Measurements from ENCODE around the gene DNMT3B.

DNMT3B gene

GRCh38 chr20:32753731-32754130 lies 8.5 kb upstream of the DNMT3B start:
- H3K4me3 ChIP-seq (replicated peaks; ENCODE audit: insufficient read depth, low read length): no peak overlapping the region
- no peaks in the 10 kb centered on the region for H3K27me3 ChIP-seq (ENCODE audit: insufficient read depth, poor library complexity, severe bottlenecking)
- TF ChIP-seq GABPA (IDR thresholded peaks at IDR 0.05; ENCODE audit: low read depth) (no peak), REST (IDR thresholded peaks at IDR 0.05; ENCODE audit: insufficient replicate concordance, low read depth) (no peak), SPI1 (IDR thresholded peaks at IDR 0.05; ENCODE audit: borderline replicate concordance, low read depth) (no peak), POLR2AphosphoS5 (IDR thresholded peaks at IDR 0.05; ENCODE audit: low read depth) (no peak), CTCF (IDR thresholded peaks at IDR 0.05; ENCODE audit: insufficient read depth, low read length) (no peak)
- no peak for DNase-seq (ENCODE audit: low read depth in 1 of 2, low spot score in 1 of 2)
- H3K27ac ChIP-seq (replicated peaks): no peak overlapping the region

GRCh38 chr20:32756156-32756555 lies 6.0 kb upstream of the DNMT3B start:
- TF ChIP-seq POLR2AphosphoS5 (IDR thresholded peaks at IDR 0.05; ENCODE audit: low read depth) (no peak), REST (IDR thresholded peaks at IDR 0.05; ENCODE audit: insufficient replicate concordance, low read depth) (no peak), SPI1 (IDR thresholded peaks at IDR 0.05; ENCODE audit: borderline replicate concordance, low read depth) (no peak), GABPA (IDR thresholded peaks at IDR 0.05; ENCODE audit: low read depth) (no peak), CTCF (IDR thresholded peaks at IDR 0.05; ENCODE audit: insufficient read depth, low read length) (no peak)
- Histone ChIP-seq H3K4me3 (replicated peaks; ENCODE audit: insufficient read depth, low read length) (no peak overlapping the region), H3K27me3 (ENCODE audit: insufficient read depth, poor library complexity, severe bottlenecking) (no peaks in the 10 kb centered on the region), H3K27ac (replicated peaks) (no peak overlapping the region)
- no peak for DNase-seq (ENCODE audit: low read depth in 1 of 2, low spot score in 1 of 2)

GRCh38 chr20:32761417-32761830 lies 761 bp upstream of the DNMT3B start:
- H3K27ac ChIP-seq (replicated peaks): 0 out of 2 replicates have a peak overlapping the region, but pooled peaks have one; percentile 26
- no peaks in the 10 kb centered on the region for H3K27me3 ChIP-seq (ENCODE audit: insufficient read depth, poor library complexity, severe bottlenecking)
- no peak for DNase-seq (ENCODE audit: low read depth in 1 of 2, low spot score in 1 of 2)
- TF ChIP-seq POLR2AphosphoS5 (IDR thresholded peaks at IDR 0.05; ENCODE audit: low read depth): no peak
- TF ChIP-seq REST (IDR thresholded peaks at IDR 0.05; ENCODE audit: insufficient replicate concordance, low read depth): no peak
- TF ChIP-seq GABPA (IDR thresholded peaks at IDR 0.05; ENCODE audit: low read depth): no peak
- TF ChIP-seq CTCF (IDR thresholded peaks at IDR 0.05; ENCODE audit: insufficient read depth, low read length): no peak
- 0 out of 2 replicates have a peak, but pooled peaks have one; percentile 17 for TF ChIP-seq SPI1 (IDR thresholded peaks at IDR 0.05; ENCODE audit: borderline replicate concordance, low read depth)
- peak overlapping the region; percentile 74; the same call in 1 of the 2 replicates for H3K4me3 ChIP-seq (replicated peaks; ENCODE audit: insufficient read depth, low read length)
